Uterine smooth muscle cell (primary cell): ENCODE results near the gene FAM9B. TPM values are rescaled to one million over a fixed set of nuclear protein-coding genes. Genes with fewer than 3 reads are reported as not detected.

ENCODE experiments used
- total RNA-seq: library from RNA; depleted of rRNA; stranded (reverse); fragments of >200 nt; gene quantifications from 2 replicates; pipeline ENCODE4 v1.2.3, GENCODE V29; 2014

The FAM9B gene
- total RNA-seq, result not detected in 2 replicates

DNA sequence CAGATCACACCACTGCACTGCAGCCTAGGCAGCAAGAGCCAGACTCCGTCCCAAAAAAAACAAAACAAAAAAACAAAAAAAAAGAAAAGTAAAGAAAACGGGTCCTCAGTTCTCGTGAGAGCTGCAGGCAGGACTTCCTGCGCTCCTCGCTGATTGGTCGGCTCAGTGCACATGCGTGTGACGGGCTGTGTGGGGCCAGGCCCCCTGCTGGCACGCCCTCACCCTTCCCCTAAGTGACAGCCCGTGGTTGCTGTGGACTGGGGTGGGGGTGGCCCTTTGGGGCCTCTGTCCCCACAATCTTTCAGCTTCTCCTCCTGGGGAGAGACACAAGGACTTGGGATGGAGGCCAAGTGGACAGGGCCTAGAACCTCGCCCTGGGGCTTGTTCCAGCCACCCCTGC is at the start of gene FAM9B:
Gene FAM9B (minus strand): TSS at position 139 of the 400 bp plus-strand sequence. CDS start 1,141 bp downstream, outside the sequence.

Other genes starting within 250 kb of the FAM9B start
- not detected in 2 replicates for gene FAM9A, start 232.7 kb downstream of the FAM9B start, total RNA-seq